OCI-LY3 (cell line): ENCODE measurements around the gene NECAB3.

Experiments
- EZH2phosphoT487 ChIP-seq: fragments of 200-600 bp; shearing (Covaris generic); IDR thresholded peaks from 2 replicates; pipeline ENCODE4 v1.6.1; 2018; ENCODE audit warnings: antibody characterized with exemption, mixed run types, low read depth
- TF ChIP-seq, protein P1 (sequence below): fragments of 200-600, 300-600 bp; sonication (generic); IDR thresholded peaks from 2 replicates; pipeline ENCODE4 v1.5.1; 2014; ENCODE audit warnings: antibody characterized with exemption, low read length, low read depth

DNA sequence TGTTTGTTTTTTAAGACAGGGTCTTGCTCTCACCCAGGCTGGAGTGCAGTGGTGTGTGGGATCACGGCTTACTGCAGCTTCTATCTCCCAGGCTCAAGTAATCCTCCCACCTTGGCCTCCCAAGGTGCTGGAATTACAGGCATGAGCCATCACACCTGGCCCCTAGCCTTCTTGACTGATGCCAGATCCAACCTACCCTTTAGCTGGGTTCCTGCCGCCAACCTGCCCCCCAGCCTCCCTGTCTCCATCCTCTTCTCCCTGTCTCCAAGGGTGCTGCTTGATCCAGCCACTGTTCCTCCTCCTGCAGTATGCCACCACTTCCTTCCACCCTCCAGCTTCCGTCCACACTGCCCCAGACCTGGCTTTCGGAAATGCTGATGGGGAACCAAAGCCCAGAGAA, 15.3 kb downstream of the NECAB3 start:
- TF ChIP-seq, protein P1, sequence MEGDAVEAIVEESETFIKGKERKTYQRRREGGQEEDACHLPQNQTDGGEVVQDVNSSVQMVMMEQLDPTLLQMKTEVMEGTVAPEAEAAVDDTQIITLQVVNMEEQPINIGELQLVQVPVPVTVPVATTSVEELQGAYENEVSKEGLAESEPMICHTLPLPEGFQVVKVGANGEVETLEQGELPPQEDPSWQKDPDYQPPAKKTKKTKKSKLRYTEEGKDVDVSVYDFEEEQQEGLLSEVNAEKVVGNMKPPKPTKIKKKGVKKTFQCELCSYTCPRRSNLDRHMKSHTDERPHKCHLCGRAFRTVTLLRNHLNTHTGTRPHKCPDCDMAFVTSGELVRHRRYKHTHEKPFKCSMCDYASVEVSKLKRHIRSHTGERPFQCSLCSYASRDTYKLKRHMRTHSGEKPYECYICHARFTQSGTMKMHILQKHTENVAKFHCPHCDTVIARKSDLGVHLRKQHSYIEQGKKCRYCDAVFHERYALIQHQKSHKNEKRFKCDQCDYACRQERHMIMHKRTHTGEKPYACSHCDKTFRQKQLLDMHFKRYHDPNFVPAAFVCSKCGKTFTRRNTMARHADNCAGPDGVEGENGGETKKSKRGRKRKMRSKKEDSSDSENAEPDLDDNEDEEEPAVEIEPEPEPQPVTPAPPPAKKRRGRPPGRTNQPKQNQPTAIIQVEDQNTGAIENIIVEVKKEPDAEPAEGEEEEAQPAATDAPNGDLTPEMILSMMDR: no peak
- TF ChIP-seq EZH2phosphoT487: no peak
